ENCODE results near the gene IL23R. TPM values are rescaled to one million over a fixed set of nuclear protein-coding genes. Genes with fewer than 3 reads are reported as not detected.

The IL23R gene
- total RNA-seq, 1 experiment from 2014 or later, result not detected

- no peak for DNase-seq (ENCODE audit: low read depth, low spot score)
- Histone ChIP-seq H3K27me3 (ENCODE audit: control insufficient read depth, insufficient read depth, low read length) (0 out of 2 replicates have a peak, but pooled peaks cover 2% of the 10 kb centered on the region), H3K4me3 (ENCODE audit: low read depth in 2 of 2, low read length in 2 of 2) (no peak overlapping the region), H3K27ac (ENCODE audit: low read length) (no peak overlapping the region), H3K36me3 (ENCODE audit: control insufficient read depth, insufficient read depth, low read length) (no peaks in the 10 kb centered on the region), H3K9me3 (ENCODE audit: control insufficient read depth, insufficient read depth, low read depth, low read length) (no peaks in the 10 kb centered on the region), H3K4me1 (ENCODE audit: control insufficient read depth, insufficient read depth, low read length) (no peaks in the 10 kb centered on the region)
- no TSS peak for BruUV-seq (replicated peaks)
- POLR2A ChIA-PET, result no interaction called here
- TF ChIP-seq POLR2AphosphoS5 (IDR thresholded peaks at IDR 0.05; ENCODE audit: low read depth, low read length) (no peak), CTCF (IDR thresholded peaks at IDR 0.05) (no peak), TCF7L2 (IDR thresholded peaks at IDR 0.05; ENCODE audit: low read depth, low read length) (no peak), REST (IDR thresholded peaks at IDR 0.05; ENCODE audit: insufficient read depth in 1 of 2, low read depth in 2 of 2, low read length in 1 of 2) (no peak), SIN3A (IDR thresholded peaks at IDR 0.05; ENCODE audit: borderline replicate concordance, insufficient read depth, low read depth, low read length) (no peak)
- CTCF ChIA-PET, result no interaction called here
- intact Hi-C loops (cut with micrococcal nuclease; ENCODE audit: unreplicated experiment), result loop anchor here (10.0 kb wide), 2 partner anchors 85 to 165 kb away; no protein-coding TSS in a partner anchor
- no peak for ATAC-seq
- in situ Hi-C loops (cut with HindIII; ENCODE audit: low pct_unique_long_range_greater_than_20kb, low sequenced_read_pairs), result no loop called here
Observed at GRCh38 chr1:67239738-67240137, 73.5 kb downstream of the IL23R start.

GRCh38 chr1:67241200-67241746 lies 75.0 kb downstream of the IL23R start:
- 0 out of 2 replicates have a peak, but pooled peaks cover 2% of the 10 kb centered on the region for H3K27me3 ChIP-seq (ENCODE audit: control insufficient read depth, insufficient read depth, low read length)
- no peak overlapping the region for H3K27ac ChIP-seq (ENCODE audit: low read length)
- no peaks in the 10 kb centered on the region for H3K36me3 ChIP-seq (ENCODE audit: control insufficient read depth, insufficient read depth, low read length)
- H3K4me1 ChIP-seq (ENCODE audit: control insufficient read depth, insufficient read depth, low read length), result no peaks in the 10 kb centered on the region
- DNase-seq (ENCODE audit: low read depth, low spot score) (no peak), ATAC-seq (no peak)
- H3K9me3 ChIP-seq (ENCODE audit: control insufficient read depth, insufficient read depth, low read depth, low read length), result no peaks in the 10 kb centered on the region
- intact Hi-C loops (cut with micrococcal nuclease; ENCODE audit: unreplicated experiment) (no loop called here), in situ Hi-C loops (cut with HindIII; ENCODE audit: low pct_unique_long_range_greater_than_20kb, low sequenced_read_pairs) (no loop called here)
- TF ChIP-seq TCF7L2 (IDR thresholded peaks at IDR 0.05; ENCODE audit: low read depth, low read length) (no peak), SIN3A (IDR thresholded peaks at IDR 0.05; ENCODE audit: borderline replicate concordance, insufficient read depth, low read depth, low read length) (no peak), REST (IDR thresholded peaks at IDR 0.05; ENCODE audit: insufficient read depth in 1 of 2, low read depth in 2 of 2, low read length in 1 of 2) (no peak), POLR2AphosphoS5 (IDR thresholded peaks at IDR 0.05; ENCODE audit: low read depth, low read length) (no peak), CTCF (IDR thresholded peaks at IDR 0.05) (no peak)
- BruUV-seq (replicated peaks), result no TSS peak
- POLR2A ChIA-PET, result no interaction called here
- CTCF ChIA-PET, result no interaction called here
- H3K4me3 ChIP-seq (ENCODE audit: low read depth in 2 of 2, low read length in 2 of 2), result no peak overlapping the region
